CD4-positive, alpha-beta T cell treated with Interleukin-2 at 100 ng/mL for 4 hours (primary cell): ENCODE results near the gene ITGA4.

ENCODE experiments used
- DNase-seq: peaks from one replicate; pipeline ENCODE4 v3.0.0-alpha.2; 2020; ENCODE audit warnings: low spot score

The ITGA4 gene

DNA sequence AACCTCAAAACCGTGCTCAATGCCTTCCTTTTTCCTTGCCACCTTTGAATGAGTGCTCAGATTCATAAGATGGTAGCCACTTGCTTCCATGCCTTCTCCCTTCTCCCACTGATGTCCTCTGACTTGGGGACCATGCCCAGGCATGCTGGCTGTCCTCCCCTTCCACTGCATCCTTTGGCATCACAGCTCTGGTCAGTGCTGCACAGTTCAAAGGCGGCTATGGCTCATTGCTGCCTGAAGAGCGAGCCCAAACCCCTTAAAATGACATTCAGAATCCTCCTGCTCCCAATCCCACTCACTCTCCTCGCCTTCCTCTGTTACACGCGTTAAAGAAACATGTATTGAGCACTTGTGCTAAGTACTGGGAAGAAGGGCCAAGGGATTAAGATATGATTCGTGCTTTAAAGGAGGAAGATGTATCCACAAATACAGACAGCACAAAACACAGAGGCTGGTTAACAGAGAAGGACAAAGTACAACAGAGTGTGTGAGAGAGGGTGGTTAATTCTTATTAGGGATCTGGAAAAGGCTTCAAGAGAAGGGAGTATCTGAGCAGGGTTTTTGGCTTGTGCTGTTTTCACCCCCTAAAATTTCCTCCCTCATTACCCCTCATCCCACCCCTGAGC lies 118.0 kb downstream of the ITGA4 start:
- no peak for DNase-seq

DNA sequence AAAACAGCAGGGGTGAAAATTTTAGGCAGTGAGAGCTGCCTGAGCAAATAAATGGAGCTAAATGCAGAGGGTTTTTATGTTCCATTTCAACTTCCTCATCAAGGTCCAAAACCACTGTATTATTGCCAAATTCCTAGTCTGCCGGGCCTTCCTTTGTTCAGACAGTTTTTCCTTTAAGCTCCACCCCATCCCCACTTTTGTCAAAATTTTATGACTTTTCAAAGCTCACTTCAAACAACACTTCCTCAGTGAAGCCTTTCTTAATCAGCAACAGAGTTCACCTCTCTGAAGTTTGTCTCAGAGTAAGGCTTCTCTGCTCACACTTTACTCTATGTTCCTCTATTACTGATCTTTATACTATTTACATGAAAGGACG lies 118.5 kb downstream of the ITGA4 start:
- DNase-seq, result no peak

DNA sequence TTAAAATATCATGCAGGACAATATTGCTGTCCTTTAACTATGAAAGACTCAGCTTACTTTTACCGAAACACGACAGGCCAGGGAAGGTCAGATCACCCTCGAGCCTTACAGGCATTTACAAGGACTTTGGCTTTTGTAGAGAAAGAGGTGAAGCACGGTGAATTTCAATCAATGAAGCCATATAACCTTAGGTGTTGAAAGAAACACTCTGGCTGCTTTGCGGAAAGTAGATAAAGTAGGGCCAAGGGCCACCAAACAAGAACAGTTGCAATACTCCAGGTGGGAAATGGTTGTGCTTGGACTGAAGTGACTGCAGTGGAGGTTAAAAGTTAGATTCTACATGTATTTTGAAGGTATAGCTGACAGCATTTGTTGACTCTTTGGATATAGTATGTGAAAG lies 119.2 kb downstream of the ITGA4 start:
- no peak for DNase-seq

DNA sequence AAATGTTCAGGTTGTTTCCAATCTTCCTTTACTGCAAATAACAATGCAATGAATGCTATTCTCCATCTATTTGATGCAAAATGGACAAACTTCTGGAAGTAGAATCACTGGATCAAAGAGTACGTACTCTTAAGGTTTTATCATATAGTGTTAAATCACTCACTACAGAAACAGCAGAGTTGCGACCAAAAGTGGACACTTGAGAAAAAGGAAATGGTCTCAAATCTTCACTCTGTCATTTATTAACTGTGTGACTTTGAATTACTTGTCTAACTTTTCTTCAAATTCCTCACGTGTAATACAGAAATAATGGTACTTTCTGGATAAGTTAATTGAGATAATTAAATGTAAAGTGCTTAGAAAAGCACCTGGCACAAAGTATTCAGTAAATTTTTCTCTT lies 121.6 kb downstream of the ITGA4 start:
- DNase-seq, result no peak

GRCh38 chr2:181581534-181581933 lies 124.3 kb downstream of the ITGA4 start:
- DNase-seq, result no peak

- no peak for DNase-seq
Observed at GRCh38 chr2:181585732-181586131, 128.5 kb downstream of the ITGA4 start.
